ENCODE results near the gene UROS.

- TF ChIP-seq POLR2A (IDR thresholded peaks at IDR 0.05; ENCODE audit: low read length) (no peak), GATA1 (IDR thresholded peaks at IDR 0.05; ENCODE audit: low read depth, low read length) (no peak)
These were observed 1.7 kb upstream of the UROS start for GRCh38 chr10:125824736-125825135.

Data from erythroblast (primary cell).